HG02970 (cell line): ENCODE measurements around the gene SLAMF1.
"Not testable (repeated sequence)": the region's sequence is repeated elsewhere in the genome, so short reads cannot be mapped to it uniquely, and the experiment has no call there.

Experiments used
- ATAC-seq: cut with Tn5 transposase; IDR thresholded peaks from one replicate; pipeline ENCODE4 v1.9.1; 2021; ENCODE audit warnings: mild to moderate bottlenecking, moderate library complexity, moderate number of reproducible peaks; ENCODE audit not compliant: unreplicated experiment, low FRiP score

The SLAMF1 gene

DNA sequence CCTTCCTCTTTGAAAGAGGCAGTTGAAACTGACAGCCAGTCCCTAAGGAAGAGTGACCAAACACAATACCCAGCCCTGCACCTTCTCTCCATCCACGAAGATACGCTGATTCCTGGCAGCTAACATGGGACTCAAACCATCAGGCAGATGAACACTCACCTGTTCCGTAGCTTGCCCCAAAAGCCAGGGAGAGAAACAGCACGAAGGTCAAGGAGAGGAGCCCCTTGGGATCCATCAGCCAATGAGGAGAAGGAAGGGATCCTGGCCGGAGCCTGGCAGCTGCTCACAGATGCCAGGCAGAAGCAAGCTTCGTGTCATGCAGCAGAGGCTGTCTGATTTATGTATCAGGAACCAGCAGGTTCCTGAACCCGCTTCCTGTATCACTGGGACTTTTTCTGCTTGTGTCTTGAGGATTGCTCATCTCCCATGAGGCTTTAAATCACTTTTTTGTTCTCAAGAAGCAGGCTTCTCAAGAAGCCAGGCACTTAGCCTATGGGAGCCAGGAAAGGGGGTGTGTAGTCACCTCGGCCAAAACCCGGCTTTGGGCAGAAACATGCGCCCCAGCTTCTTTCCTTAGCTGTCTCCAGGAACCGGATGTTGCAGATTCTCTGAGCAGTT, at the start of gene SLAMF1:
Gene SLAMF1, minus strand, starts transcription at position 334 of the 618 bp plus-strand sequence. Its CDS starts 99 bp downstream, at position 235.
- ATAC-seq: peak; percentile 41

DNA sequence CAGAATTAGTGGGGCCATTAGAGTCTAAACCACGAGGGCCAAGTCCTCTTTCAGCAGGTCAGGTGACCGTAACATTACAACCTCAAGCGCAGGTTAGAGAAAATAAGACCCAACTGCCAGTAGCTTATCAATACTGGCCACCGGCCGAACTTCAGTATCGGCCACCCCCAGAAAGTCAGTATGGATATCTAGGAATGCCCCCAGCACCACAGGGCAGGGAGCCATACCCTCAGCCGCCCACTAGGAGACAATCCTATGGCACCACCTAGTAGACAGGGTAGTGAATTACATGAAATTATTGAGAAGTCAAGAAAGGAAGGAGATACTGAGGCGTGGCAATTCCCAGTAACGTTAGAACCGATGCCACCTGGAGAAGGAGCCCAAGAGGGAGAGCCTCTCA, 45.5 kb upstream of the SLAMF1 start:
- not testable (repeated sequence) for ATAC-seq

DNA sequence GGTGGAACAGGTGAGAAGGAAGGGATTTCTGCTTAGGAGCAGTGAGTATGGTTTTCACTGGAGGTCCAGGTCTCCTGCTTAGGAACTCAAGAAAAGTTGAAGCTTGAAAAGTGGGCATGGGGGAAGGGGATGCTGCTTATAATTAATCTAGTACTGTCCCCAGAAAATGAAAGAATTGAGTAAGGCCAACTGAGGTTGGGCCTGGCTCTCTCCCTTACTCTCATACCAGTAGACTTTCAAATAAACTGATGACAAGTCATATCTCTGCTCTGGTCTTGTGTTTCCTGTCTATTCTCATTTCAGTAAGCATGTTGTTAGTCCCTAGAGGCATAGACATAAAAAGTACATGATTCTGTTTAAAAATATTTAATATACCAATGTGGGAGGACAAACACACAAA, 38.4 kb upstream of the SLAMF1 start:
- no peak for ATAC-seq

DNA sequence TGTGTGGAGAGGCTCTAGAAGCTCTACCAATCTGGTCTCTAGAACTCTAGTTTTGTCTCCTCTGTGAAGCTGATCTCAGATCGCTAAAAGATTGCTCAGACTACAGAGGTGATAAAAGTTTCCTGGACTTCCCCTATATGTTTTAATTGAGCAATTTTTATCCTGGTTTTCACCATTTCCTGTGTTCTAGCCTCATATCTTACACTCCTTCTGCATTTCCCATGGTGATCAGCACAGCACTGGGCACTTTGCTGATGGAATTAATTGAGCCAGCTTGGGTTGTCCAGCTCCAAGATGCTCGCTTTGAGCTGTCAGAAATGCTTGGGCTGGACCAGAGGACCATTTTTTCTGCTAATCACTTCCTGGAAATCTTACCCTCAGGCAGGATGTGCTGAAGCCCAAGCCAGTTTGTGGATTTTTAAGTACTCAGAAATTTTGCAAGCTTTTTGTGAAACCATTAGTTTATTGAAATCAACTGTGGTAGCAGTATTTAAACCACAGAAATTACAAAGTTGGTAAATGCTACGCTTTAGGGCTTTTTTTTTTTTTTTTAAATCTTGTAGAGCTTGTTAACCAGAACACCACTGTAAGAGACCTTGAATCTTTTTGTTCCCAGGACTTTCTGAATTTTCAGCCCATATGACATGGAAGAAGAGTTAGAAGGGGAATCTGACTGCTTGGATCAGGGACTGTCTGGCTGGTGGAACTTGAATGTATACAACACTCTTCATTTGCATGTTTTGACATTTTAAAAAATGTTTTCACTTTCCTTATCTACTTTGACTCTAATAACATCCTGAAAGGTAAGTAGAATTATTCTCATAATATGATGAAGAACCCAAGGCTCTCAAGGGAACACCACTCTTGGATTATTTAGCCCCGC, 36.4 kb upstream of the SLAMF1 start:
- no peak for ATAC-seq

GRCh38 chr1:160681891-160682140, 35.0 kb upstream of the SLAMF1 start:
- no peak for ATAC-seq

- peak; percentile 47 for ATAC-seq
These were observed 34.4 kb upstream of the SLAMF1 start for GRCh38 chr1:160681066-160681890.

GRCh38 chr1:160680399-160680798, 33.6 kb upstream of the SLAMF1 start:
- no peak for ATAC-seq

GRCh38 chr1:160679893-160680292, 33.0 kb upstream of the SLAMF1 start:
- ATAC-seq: no peak

DNA sequence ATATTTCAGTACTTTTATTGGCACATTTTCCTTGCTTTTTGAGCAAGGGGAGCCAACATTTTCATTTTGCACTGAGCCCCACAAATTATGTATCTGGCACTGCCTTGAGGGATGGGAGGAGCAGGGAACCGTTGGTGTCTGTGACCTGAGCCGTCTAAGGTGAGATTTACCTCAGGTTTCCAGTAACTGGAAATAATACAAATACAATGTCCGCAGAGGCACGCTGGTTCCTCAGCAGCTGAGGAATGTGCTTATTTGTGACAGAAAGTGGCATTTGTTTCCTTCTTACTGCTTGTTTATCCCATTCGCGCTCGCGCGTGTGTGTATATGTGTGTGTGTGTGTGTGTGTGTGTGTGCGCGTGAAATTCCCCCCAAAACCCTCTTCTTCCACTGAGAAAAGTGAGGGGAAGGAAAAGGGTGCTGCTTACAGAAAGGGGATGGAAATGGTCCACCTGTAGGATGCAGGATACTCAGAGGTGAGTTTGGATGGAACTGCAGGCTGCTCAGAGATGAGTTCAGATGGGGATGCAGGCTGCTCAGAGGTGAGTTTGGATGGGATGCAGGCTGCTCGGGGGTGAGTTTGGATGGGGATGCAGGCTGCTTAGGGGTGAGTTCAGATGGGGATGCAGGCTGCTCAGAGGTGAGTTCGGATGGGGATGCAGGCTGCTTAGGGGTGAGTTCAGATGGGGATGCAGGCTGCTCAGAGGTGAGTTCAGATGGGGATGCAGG, 30.2 kb upstream of the SLAMF1 start:
- no peak for ATAC-seq

GRCh38 chr1:160675641-160676410, 29.0 kb upstream of the SLAMF1 start:
- no peak for ATAC-seq

- no peak for ATAC-seq
These were observed 27.6 kb upstream of the SLAMF1 start for GRCh38 chr1:160674415-160674814.

- ATAC-seq: no peak
These were observed 26.2 kb upstream of the SLAMF1 start for GRCh38 chr1:160672789-160673695.

DNA sequence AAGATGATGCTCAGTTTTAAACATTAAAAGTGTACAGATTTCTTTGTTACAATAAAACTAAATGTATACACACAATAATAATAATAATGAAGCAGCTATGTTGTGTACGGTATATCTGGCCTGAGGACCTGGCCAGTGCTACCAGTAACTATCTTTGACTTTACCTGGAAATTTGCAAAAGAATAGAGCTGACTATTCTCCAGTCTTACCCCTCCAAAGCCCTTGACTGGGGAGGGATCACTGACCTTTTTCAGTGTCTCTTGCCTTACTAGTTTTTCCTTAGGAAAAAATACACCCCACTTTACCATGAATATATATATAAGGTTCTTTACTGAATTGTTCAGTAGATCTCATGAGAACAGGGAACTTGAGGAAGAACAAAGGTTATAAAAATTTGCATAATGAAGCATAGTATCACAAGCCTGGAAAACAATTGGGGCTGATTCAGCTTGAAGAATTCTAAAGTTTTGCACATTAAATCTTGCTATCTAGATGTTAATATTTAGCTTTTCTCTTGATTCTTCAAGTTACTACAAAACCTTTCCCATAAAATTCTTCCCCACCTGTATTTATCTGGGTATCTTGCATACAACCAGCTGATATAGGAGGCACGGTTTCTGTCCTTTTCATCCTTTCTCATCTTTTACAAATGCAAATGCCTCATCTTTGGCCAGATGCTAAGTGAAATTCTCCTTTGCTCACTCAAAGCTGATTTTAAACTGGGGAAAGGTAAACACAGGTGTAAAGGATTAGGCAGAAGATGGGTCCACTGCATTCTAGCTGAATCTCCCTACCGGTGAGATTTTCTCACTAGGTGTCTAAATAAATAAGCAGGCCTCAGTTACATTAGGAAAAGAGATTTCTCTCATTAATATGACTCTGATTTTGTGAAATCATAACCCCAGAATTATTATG, 25.0 kb upstream of the SLAMF1 start:
- no peak for ATAC-seq

- no peak for ATAC-seq
These were observed 23.9 kb upstream of the SLAMF1 start for GRCh38 chr1:160670701-160671100.

- ATAC-seq: no peak
These were observed 23.0 kb upstream of the SLAMF1 start for GRCh38 chr1:160669802-160670201.

DNA sequence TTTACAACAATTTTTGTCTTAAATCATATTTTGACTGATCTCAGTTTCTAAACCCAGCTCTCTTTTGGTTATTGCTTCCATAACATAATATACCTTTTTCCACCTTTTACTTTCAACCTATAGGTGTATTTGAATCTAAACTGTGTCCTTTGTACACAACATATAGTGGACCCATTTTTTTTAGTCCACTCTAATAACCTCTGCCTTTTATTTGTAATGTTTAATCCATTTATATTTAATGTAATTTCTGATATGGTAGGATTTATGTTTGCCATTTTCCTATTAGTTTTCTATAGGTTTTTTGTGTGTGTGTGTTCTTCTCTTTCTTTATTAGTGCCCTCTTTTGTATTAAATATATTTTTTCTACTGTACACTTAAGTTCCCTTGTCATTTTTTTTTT, 22.4 kb upstream of the SLAMF1 start:
- no peak for ATAC-seq

DNA sequence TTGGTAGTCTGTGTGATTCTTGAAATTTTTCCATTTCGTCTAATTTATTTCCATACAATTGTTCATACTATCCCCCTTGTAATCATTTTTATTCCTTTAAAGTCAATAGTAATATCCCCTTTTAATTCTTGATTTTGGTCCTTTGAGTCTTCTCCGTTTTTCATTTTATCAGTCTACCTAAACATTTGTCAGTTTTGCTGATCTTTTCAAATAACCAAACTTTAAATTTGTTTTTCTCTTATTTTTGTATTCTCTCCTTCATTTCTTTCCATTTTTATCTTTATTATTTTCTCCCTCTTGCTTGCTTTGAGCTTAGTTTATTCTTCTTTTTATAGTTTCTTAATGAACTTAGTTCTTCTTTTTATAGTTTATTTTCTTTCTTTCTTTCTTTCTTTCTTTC, 21.1 kb upstream of the SLAMF1 start:
- ATAC-seq: no peak

- ATAC-seq: no peak
These were observed 19.2 kb upstream of the SLAMF1 start for GRCh38 chr1:160666079-160666442.
